Heart left ventricle (tissue), 16 donors: Measurements from ENCODE around the gene RNF169. TPM values are rescaled to one million over a fixed set of nuclear protein-coding genes. Genes with fewer than 3 reads are reported as not detected.
"Not testable (repeated sequence)": the region's sequence is repeated elsewhere in the genome, so short reads cannot be mapped to it uniquely, and the experiment has no call there.

ENCODE experiments used
- ATAC-seq, 4 donors: fragments of 200-7000 bp; cut with Tn5 transposase; one replicate each; pipeline ENCODE4 v1.9.1; 2020 to 2022; ENCODE audit warnings: moderate library complexity in 4 of 4, mild to moderate bottlenecking in 3 of 4, moderate number of reproducible peaks in 1 of 4
- DNase-seq, 5 donors: peaks; one replicate each; pipeline ENCODE4 v3.0.0-alpha.2; 2020
- H3K27ac ChIP-seq, 12 donors: fragments of 200-600 bp; sonication (generic) in 4 of 12; one replicate each; pipeline versions ENCODE4 v1.5.0 to v1.8.0; 2016 to 2022; ENCODE audit warnings: mild to moderate bottlenecking in 2 of 12
- H3K27me3 ChIP-seq, 9 donors: fragments of 200-600 bp; sonication (generic) in 2 of 9; one replicate each; pipeline versions ENCODE4 v1.5.1 to v1.8.0; 2016 to 2022; ENCODE audit warnings: mild to moderate bottlenecking in 3 of 9
- H3K36me3 ChIP-seq, 9 donors: fragments of 200-600 bp; sonication (generic) in 2 of 9; one replicate each; pipeline versions ENCODE4 v1.5.0 to v1.8.0; 2018 to 2022; ENCODE audit warnings: mild to moderate bottlenecking in 2 of 9
- H3K4me1 ChIP-seq, 12 donors: fragments of 200-600 bp; sonication (generic) in 4 of 12; one replicate each; pipeline versions ENCODE4 v1.5.0 to v1.8.0; 2016 to 2022; ENCODE audit warnings: mild to moderate bottlenecking in 3 of 12
- H3K4me3 ChIP-seq, 12 donors: fragments of 200-600 bp; sonication (generic) in 4 of 12; one replicate each; pipeline versions ENCODE4 v1.5.0 to v1.8.0; 2017 to 2022; ENCODE audit warnings: mild to moderate bottlenecking in 9 of 12, moderate library complexity in 4 of 12
- H3K9me3 ChIP-seq, 12 donors: fragments of 200-600 bp; sonication (generic) in 4 of 12; one replicate each; pipeline versions ENCODE4 v1.5.0 to v1.8.0; 2016 to 2022; ENCODE audit warnings: mild to moderate bottlenecking in 1 of 12
- CTCF ChIP-seq, 12 donors: fragments of 200-600 bp; sonication (generic) in 4 of 12; IDR thresholded peaks; one replicate each; pipeline versions ENCODE4 v1.5.0 to v1.8.0; 2018 to 2022; ENCODE audit warnings: antibody characterized with exemption in 12 of 12, mild to moderate bottlenecking in 5 of 12
- POLR2A ChIP-seq, 2 donors: fragments of 450-650 bp; IDR thresholded peaks; one replicate each; pipeline ENCODE4 v1.6.1; 2017; ENCODE audit warnings: antibody characterized with exemption in 2 of 2, mild to moderate bottlenecking in 2 of 2, moderate library complexity in 2 of 2
- WGBS, 4 donors: extraction: QIAGEN DNeasy Blood & Tissue Kit in 2 of 4; methylation state at CpG; one replicate each; pipeline versions ENCODE4 v1.1.5 to v1.1.7; 2013 to 2018; 5-methylcytosine and 5-hydroxymethylcytosine counted together
- intact Hi-C, 10 donors: fragments of 100-400 bp; cut with DNase I; formaldehyde crosslinking; loops; one replicate each; pipeline versions ENCODE4 v1.11.1 to v1.14.2; 2022
- polyA plus RNA-seq, 2 donors: library from polyadenylated mRNA; stranded (reverse); fragments of 200-250 nt; gene quantifications; one replicate each; pipeline ENCODE4 v1.2.3, GENCODE V29; 2013
- total RNA-seq, 9 donors: library from RNA; depleted of rRNA in 2 of 9; stranded (reverse); fragments of >200 nt in 2 of 9; fragmentation: NEBNext Ultra II Directional in 3 of 9; extraction: Animal tissue kit (Norgen Biotek cat#: 25700) in 3 of 9; gene quantifications; one replicate each; pipeline versions ENCODE4 v1.1.0 to v1.2.4, GENCODE V29; 2016 to 2023
- donor health status: ischemic (EF 13 %, LVEDD 7.1; RV severe dilation, severe dysfunction).
- donor health status: healthy with polysubstance abuse.
- donor health status: DM: no; HTN: yes; CAD: no.
- donor health status: DM: no; HTN: no; CAD: no.
- donor health status: ischemic (EF 25% LVEDD 6.9; RV normal size, moderate dysfunction).
- donor health status: ischemic (EF 25% LVEDD 5.7; RV mildly dilated, moderate dysfunction).
- donor health status: healthy.
- donor health status: DM: yes; HTN: yes; CAD: no.
- donor health status: ischemic (EF 35%, LVEDD 5.7; RV mildly dilated, moderate dysfunction).
- donor health status: nonischemic (EF 11% LVEDD 7.7; RV severe dilation, severe dysfunction).
- donor health status: DM: yes; HTN: yes; CAD: no.
- donor health status: PGD.
- donor health status: ischemic (EF 29% LVEDD 5.4; RV normal size, mild dysfunction).
- donor health status: nonischemic (EF 23%, LVEDD 6.1; RV moderate dilation, normal function).

The RNF169 gene
- total and polyA plus RNA-seq, 11 donors, result 1.6 to 16.1 (median 10.7) TPM

DNA sequence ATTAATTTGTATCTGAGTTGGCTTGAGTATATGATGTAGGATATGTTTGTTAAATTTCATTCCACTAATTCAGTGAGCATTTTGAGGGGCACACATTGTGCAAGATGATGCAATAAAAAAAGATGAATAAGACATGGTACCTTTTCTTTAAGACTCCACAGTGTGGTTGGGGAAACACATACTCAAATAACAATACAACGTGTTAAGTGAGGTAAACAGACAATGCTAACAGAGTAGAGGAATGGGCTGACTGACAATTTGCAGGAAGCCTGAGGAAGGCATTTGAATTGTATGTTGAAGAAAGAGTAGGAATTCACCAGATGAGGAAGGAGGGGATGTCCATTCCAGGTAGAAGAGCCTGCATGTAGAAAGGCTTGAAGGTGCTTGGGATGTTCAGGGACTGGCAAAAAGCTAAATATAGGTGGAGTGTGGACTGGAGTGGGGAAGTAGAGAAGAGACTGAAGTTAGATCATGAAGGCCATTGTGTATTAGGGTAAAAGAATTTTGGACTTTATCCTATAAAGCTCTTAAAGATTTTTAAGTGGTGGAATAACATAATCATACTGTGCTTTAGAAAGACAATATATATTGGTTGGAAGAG is 6.8 kb downstream of the RNF169 start:
- no peak for TF ChIP-seq POLR2A (IDR thresholded peaks at IDR 0.05)
- ATAC-seq, result peak in 2 of 4 donors; percentile 20 to 51

DNA sequence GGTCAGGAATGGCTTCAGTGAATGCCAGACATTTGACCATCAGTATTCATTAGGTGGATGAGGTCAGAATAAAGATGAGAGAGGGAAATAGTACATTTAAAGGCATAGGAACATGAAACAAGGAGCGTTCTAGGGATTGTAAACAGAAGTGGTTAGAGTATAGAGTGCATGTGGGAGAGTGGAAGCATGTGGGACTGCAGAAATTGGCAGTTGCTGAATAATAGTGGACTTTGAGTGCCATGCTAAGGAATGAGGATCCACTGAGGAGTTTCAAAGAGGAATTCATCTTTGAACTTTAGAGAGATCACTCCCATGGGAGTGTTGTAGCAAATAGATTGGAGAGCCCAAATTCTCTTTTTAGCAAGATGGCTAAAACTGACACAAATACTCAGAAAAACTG is 7.9 kb downstream of the RNF169 start:
- H3K4me3 ChIP-seq, result no peak overlapping the region
- no peak for ATAC-seq
- H3K36me3 ChIP-seq, result no peaks in the 10 kb centered on the region
- no peak for DNase-seq
- intact Hi-C loops, result no loop called here
- H3K27me3 ChIP-seq, result no peaks in the 10 kb centered on the region
- TF ChIP-seq POLR2A (IDR thresholded peaks at IDR 0.05), result no peak
- no peak for TF ChIP-seq CTCF (IDR thresholded peaks at IDR 0.05)
- 89 to 98% (median 93%) methylated on average over 1 of the region's 1 CpG for WGBS, 4 donors
- no peaks in the 10 kb centered on the region for H3K9me3 ChIP-seq
- H3K27ac ChIP-seq, result no peak overlapping the region
- H3K4me1 ChIP-seq, result peaks cover 0 to 51% (median 23%) of the 10 kb centered on the region in 12 donors

More for the DNA sequence above, 6.8 kb downstream of the RNF169 start:
- intact Hi-C loops, result no loop called here
- H3K36me3 ChIP-seq, result no peaks in the 10 kb centered on the region
- DNase-seq, result no peak
- peaks cover 2 to 61% (median 23%) of the 10 kb centered on the region in 12 donors for H3K4me1 ChIP-seq
- H3K9me3 ChIP-seq, result no peaks in the 10 kb centered on the region
- H3K27me3 ChIP-seq, result no peaks in the 10 kb centered on the region
- no peak overlapping the region for H3K4me3 ChIP-seq
- 45 to 61% (median 54%) methylated on average over 1 of the region's 1 CpG for WGBS, 4 donors
- peak overlapping the region in 1 of 12 donors; percentile 68 for H3K27ac ChIP-seq

DNA sequence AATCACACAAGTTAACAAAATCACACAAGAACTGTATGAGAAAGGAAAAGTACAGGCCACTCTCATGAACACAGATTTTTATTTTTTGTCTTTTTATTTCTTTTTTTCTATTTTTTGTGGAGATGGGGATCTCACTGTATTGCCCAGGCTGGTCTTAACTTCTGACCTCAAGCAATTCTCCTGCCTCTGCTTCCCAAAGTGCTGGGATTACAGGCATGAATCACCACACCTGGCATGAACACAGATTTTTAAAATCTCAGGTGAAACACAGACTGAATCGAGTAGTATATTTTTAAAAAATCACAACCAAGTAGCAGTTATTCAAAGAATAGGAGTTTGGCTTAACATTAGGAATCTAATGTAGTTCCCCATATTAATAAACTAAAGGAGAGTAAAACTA is 18.3 kb downstream of the RNF169 start:
- Histone ChIP-seq H3K4me1 (peaks cover 0 to 7% (median 0%) of the 10 kb centered on the region in 12 donors), H3K4me3 (no peak overlapping the region), H3K27me3 (no peaks in the 10 kb centered on the region), H3K9me3 (no peaks in the 10 kb centered on the region), H3K27ac (no peak overlapping the region), H3K36me3 (no peaks in the 10 kb centered on the region)
- 99 to 100% (median 100%) methylated on average over 1 of the region's 1 CpG for WGBS, 4 donors
- intact Hi-C loops, result no loop called here
- TF ChIP-seq CTCF (IDR thresholded peaks at IDR 0.05) (no peak), POLR2A (IDR thresholded peaks at IDR 0.05) (no peak)
- ATAC-seq, result no peak
- DNase-seq, result no peak

DNA sequence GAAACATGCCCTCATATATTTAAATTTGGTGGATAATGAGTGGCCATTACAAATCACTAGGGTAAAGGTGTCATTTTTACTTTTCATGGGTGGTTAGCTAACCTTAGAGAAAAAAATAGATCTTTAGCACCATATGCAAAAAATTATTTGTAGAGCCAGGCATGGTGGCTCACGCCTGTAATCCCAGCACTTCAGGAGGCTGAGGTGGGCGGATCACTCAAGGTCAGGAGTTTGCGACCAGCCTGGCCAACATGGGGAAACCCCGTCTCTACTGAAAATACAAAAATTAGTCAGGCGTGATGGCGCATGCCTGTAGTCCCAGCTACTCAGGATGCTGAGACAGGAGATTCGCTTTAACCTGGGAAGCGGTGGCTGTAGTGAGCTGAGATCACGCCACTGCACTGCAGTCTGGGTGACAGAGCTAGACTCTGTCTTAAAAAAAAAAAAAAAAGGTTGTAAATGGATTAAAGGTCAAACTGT is 19.6 kb downstream of the RNF169 start:
- 91 to 96% (median 95%) methylated on average over 9 of the region's 9 CpGs for WGBS, 4 donors
- DNase-seq, H3K36me3 ChIP-seq, ATAC-seq, H3K27ac ChIP-seq, H3K4me3 ChIP-seq, intact Hi-C loops, H3K9me3 ChIP-seq, H3K27me3 ChIP-seq: not testable (repeated sequence)
- peaks cover 0 to 12% (median 0%) of the 10 kb centered on the region in 12 donors for H3K4me1 ChIP-seq

GRCh38 chr11:74769055-74769707 is 20.5 kb downstream of the RNF169 start:
- Histone ChIP-seq H3K9me3 (no peaks in the 10 kb centered on the region), H3K27me3 (no peaks in the 10 kb centered on the region), H3K36me3 (no peaks in the 10 kb centered on the region), H3K4me1 (peaks cover 0 to 12% (median 0%) of the 10 kb centered on the region in 12 donors), H3K4me3 (no peak overlapping the region), H3K27ac (no peak overlapping the region)
- WGBS, 4 donors, result 75 to 83% (median 79%) methylated on average over 2 of the region's 2 CpGs
- ATAC-seq (no peak), DNase-seq (no peak)
- intact Hi-C loops, result no loop called here
- TF ChIP-seq CTCF (IDR thresholded peaks at IDR 0.05) (no peak), POLR2A (IDR thresholded peaks at IDR 0.05) (no peak)
